ENCODE results near the gene AP1S1. TPM values are rescaled to one million over a fixed set of nuclear protein-coding genes. Genes with fewer than 3 reads are reported as not detected.

The AP1S1 gene
- total and polyA plus RNA-seq, 2 of the 13 experiments (the other 11 are each of a cell fraction or from before 2014, with no cell fraction given): 57.5 to 68.1 TPM

DNA sequence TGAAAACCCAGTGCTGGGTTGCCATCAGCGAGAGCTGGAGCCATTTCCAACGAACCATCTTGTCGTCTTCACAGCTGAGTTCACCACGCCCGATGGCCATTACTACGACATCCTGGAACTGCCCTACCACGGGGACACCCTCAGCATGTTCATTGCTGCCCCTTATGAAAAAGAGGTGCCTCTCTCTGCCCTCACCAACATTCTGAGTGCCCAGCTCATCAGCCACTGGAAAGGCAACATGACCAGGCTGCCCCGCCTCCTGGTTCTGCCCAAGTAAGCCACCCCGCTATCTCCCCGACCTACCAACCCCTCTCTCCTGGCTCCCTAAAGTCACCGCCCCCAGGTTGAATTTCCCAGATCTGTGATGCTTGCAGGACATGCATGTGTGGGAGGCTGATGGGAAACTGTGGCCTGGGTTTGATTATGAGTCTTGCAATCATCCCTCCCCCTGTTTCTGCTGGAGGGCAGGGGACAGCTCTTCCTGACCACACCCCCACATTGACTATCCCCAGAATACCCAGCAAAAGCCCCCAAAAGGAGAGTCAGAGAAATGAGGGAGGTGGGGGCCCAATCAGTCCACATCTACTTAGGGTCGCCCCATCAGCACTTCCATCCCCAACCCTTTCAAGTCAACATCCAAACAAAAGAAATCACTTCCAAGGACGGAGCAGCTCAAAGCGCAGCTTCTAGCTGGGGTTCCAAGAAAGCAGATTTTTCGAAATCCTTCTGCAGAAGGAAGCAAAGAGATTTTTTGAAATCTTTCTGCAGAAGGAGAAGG lies 20.5 kb upstream of the AP1S1 start (continued):
- TF ChIP-seq, protein P1, sequence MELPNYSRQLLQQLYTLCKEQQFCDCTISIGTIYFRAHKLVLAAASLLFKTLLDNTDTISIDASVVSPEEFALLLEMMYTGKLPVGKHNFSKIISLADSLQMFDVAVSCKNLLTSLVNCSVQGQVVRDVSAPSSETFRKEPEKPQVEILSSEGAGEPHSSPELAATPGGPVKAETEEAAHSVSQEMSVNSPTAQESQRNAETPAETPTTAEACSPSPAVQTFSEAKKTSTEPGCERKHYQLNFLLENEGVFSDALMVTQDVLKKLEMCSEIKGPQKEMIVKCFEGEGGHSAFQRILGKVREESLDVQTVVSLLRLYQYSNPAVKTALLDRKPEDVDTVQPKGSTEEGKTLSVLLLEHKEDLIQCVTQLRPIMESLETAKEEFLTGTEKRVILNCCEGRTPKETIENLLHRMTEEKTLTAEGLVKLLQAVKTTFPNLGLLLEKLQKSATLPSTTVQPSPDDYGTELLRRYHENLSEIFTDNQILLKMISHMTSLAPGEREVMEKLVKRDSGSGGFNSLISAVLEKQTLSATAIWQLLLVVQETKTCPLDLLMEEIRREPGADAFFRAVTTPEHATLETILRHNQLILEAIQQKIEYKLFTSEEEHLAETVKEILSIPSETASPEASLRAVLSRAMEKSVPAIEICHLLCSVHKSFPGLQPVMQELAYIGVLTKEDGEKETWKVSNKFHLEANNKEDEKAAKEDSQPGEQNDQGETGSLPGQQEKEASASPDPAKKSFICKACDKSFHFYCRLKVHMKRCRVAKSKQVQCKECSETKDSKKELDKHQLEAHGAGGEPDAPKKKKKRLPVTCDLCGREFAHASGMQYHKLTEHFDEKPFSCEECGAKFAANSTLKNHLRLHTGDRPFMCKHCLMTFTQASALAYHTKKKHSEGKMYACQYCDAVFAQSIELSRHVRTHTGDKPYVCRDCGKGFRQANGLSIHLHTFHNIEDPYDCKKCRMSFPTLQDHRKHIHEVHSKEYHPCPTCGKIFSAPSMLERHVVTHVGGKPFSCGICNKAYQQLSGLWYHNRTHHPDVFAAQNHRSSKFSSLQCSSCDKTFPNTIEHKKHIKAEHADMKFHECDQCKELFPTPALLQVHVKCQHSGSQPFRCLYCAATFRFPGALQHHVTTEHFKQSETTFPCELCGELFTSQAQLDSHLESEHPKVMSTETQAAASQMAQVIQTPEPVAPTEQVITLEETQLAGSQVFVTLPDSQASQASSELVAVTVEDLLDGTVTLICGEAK (IDR thresholded peaks at IDR 0.05): no peak
- TF ChIP-seq, protein P1 (CRISPR knock-in tag; IDR thresholded peaks at IDR 0.05): no peak
- no peak; the same call in 1 of the 2 replicates for TF ChIP-seq SAFB2 (CRISPR knock-in tag; IDR thresholded peaks at IDR 0.05; ENCODE audit: borderline replicate concordance, low read depth)
- no peak for TF ChIP-seq ZBTB20 (CRISPR knock-in tag; IDR thresholded peaks at IDR 0.05; ENCODE audit: borderline replicate concordance, low read depth)
- peak; percentile 21; the same call in 1 of the 2 replicates for TF ChIP-seq HNF1B (CRISPR knock-in tag; IDR thresholded peaks at IDR 0.05)
- no peak for TF ChIP-seq ZNF879 (CRISPR knock-in tag; IDR thresholded peaks at IDR 0.05)
- TF ChIP-seq, protein P2, sequence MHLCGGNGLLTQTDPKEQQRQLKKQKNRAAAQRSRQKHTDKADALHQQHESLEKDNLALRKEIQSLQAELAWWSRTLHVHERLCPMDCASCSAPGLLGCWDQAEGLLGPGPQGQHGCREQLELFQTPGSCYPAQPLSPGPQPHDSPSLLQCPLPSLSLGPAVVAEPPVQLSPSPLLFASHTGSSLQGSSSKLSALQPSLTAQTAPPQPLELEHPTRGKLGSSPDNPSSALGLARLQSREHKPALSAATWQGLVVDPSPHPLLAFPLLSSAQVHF (CRISPR knock-in tag; IDR thresholded peaks at IDR 0.05): 0 out of 2 replicates have a peak, but pooled peaks have one; percentile 49
- peak; percentile 19; the same call in 1 of the 2 replicates for TF ChIP-seq ZNF160 (CRISPR knock-in tag; IDR thresholded peaks at IDR 0.05)
- TF ChIP-seq PRMT3 (CRISPR knock-in tag; IDR thresholded peaks at IDR 0.05; ENCODE audit: borderline replicate concordance, low read depth): no peak
- TF ChIP-seq ELK4 (CRISPR knock-in tag; IDR thresholded peaks at IDR 0.05; ENCODE audit: borderline replicate concordance): no peak
- no peak for TF ChIP-seq KAT2B (IDR thresholded peaks at IDR 0.05; ENCODE audit: borderline replicate concordance, low read depth, low read length)
- TF ChIP-seq, protein P3, sequence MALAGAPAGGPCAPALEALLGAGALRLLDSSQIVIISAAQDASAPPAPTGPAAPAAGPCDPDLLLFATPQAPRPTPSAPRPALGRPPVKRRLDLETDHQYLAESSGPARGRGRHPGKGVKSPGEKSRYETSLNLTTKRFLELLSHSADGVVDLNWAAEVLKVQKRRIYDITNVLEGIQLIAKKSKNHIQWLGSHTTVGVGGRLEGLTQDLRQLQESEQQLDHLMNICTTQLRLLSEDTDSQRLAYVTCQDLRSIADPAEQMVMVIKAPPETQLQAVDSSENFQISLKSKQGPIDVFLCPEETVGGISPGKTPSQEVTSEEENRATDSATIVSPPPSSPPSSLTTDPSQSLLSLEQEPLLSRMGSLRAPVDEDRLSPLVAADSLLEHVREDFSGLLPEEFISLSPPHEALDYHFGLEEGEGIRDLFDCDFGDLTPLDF (CRISPR knock-in tag; IDR thresholded peaks at IDR 0.05): no peak
- TF ChIP-seq MXD4 (CRISPR knock-in tag; IDR thresholded peaks at IDR 0.05): no peak

All from HepG2 (cell line).